GM18868 (cell line): ENCODE data around the gene ARFIP1.
"Not testable (repeated sequence)": the region's sequence is repeated elsewhere in the genome, so short reads cannot be mapped to it uniquely, and the experiment has no call there.

Source experiments
- ATAC-seq: cut with Tn5 transposase; IDR thresholded peaks from one replicate; pipeline ENCODE4 v1.9.1; 2021; ENCODE audit warnings: mild to moderate bottlenecking, moderate library complexity; ENCODE audit not compliant: unreplicated experiment

Gene ARFIP1

GRCh38 chr4:152785639-152786615 is 6.2 kb downstream of the ARFIP1 start:
- ATAC-seq = peak; percentile 61

- ATAC-seq = no peak
These were observed 6.9 kb downstream of the ARFIP1 start for GRCh38 chr4:152786627-152787026.

GRCh38 chr4:152795891-152796290 is 16.1 kb downstream of the ARFIP1 start:
- no peak for ATAC-seq

- no peak for ATAC-seq
These were observed 23.8 kb downstream of the ARFIP1 start for GRCh38 chr4:152803541-152803940.

GRCh38 chr4:152805071-152805650 is 25.4 kb downstream of the ARFIP1 start:
- no peak for ATAC-seq

- no peak for ATAC-seq
These were observed 26.1 kb downstream of the ARFIP1 start for GRCh38 chr4:152805818-152806217.

DNA sequence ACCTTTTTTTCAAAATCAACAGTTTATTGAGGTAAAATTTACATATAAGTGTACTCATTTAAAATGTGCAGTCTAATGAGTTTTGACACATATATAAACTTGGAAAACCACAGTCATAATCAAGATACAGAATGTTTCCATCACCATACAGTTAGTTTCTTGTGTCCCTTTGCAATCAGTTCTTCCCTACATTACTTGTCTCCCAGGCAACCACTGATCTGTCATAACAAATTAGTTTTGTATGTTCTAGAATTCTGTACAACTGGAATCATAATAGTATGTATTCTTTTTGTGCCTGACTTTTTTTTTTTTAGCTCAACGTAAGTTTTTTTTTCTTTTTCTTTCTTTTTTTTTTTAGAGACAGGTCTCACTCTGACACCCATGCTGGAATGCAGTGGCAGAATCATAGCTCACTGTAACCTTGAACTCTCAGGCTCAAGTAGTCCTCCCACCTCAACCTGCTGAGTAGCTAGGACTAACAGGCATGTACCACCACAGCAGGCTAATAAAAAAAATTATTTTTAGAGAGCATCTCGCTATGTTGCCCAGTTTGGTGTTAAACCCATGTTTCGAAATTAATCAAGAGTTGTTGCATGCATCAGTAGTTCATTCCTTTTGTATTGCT is 26.9 kb downstream of the ARFIP1 start:
- ATAC-seq = no peak

DNA sequence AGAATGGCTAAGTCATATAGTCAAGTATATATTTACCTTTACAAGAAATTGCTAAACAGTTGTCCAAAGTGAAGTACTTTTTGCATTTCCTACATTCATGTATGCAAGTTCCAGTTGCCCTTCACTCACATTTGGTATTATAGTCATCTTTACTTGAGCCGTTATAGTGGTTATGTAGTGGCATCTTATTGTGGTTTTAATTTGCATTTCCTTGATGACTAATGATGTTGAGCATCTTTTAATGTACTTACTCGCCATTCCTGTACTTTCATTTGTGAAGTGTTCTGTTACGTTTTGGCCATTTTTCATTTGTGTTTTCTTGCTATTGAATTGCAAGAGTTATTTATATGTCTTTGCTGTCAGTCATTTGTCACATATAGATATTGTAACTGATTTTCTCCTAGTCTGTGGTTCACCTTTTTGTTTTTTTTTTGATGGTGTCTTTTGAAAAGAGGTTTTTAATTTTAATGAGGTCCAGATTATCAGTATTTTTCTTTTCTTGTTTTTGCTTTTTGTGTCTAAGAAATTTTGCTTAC is 27.6 kb downstream of the ARFIP1 start:
- ATAC-seq = no peak

DNA sequence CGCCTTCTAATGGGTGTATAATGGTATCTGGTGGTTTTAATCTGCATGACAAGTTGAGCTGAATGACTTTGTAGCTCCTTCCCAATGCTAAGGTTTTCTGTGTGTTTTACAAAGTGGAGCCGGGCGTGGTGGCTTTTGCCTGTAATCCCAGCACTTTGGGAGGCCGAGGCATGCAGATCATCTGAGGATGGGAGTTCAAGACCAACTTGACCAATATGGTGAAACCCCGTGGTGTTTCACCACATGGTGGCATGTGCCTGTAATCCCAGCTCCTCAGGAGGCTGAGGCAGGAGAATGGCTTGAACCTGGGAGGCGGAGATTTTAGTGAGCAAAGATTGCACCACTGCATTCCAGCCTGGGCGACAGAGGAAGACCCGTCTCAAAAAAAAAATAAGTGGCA is 28.9 kb downstream of the ARFIP1 start:
- no peak for ATAC-seq

DNA sequence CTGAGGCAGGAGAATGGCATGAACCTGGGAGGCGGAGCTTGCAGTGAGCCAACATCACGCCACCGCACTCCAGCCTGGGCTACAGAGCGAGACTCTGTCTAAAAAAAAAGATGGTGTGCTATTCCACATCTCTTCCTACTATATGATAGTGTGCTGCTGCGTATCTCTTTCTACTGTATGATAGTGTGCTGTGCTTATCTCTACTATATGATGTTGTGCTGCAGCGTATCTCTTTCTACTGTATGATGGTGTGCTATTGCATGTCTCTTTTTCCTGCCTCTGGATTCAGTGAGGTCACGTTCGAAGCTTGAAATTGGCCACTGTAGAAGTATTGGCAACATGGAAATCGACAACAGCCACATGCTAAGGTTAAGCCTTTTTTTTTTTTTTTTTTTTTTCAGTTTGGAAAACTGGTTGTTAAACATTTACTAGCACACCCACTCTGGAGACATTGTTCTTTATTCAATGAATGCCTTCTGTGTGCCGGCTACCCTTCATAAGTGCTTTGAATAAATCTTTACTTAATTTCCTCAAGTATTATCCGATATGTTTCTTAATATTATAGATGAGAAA is 31.0 kb downstream of the ARFIP1 start:
- no peak for ATAC-seq

DNA sequence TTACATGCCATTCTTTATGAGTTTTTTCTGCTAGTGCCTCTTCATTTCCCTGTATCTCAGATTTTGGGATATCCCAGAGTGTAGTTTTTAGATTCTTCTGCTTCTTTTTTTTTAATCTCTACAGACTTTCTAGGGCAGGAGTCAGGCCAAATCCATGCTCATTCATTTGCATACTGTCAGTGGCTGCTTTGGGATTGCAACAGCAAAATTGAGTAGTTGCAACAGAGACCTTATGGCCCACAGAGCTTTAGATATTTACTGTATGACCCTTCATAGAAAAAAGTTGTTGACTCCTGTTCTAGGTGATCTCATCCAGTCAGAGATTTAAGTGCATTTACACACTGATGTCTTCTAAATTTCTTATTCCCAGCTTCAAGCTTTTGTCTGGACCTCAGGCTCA is 35.3 kb downstream of the ARFIP1 start:
- no peak for ATAC-seq

DNA sequence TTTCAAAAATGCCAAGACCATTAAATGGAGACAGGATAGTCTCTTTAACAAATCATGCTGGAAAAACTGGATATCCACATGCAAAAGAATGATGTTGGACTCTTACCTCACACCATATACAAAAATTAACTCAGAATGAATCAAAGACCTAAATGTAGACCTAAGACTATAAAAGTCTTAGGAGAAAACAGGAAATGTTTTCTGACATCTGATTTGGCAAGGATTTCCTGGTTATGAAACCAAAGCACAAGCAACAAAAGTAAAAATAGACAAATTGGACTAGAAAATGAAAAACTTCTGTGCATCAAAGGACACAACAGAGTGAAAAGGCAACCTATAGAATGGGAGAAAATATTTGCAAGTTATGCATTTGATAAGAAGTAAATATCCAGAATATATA is 37.6 kb downstream of the ARFIP1 start:
- ATAC-seq = no peak

- ATAC-seq = no peak
These were observed 39.4 kb downstream of the ARFIP1 start for GRCh38 chr4:152819026-152819645.

DNA sequence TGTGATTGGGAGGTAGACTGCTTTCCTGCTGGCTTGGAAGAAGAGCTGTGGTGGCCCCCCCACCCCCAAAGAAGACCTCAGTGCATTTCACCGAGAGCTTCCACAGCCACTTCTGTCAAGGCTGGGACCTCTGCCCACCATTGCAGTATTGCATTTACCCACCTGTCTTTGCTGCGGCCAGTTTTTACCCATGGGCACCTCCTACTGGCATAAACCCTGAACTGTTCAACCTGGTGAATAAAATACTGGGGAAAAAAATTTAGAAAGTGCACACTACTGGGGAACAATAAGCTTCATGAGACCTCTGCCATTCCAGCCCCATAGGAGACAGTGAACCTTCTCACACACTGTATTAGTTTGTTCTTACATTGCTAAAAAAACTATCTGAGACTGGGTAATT is 40.3 kb downstream of the ARFIP1 start:
- no peak for ATAC-seq

DNA sequence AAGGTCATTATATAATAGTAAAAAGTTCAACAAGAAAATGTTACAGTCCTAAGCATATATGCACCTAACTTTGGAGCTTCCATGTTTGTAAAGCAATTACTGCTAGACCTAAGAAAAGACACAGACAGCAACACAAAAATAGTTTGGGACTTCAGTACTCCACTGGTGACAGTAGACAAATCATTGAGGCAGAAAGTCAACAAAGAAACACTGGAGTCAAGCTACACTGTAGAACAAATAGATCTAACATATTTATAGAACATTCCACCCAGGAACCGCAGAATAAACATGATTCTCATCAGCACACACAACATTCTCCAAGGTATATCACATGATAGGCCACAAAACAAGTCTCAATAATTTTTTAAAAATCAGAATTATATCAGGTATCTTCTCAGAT is 42.6 kb downstream of the ARFIP1 start:
- no peak for ATAC-seq

- no peak for ATAC-seq
These were observed 44.8 kb downstream of the ARFIP1 start for GRCh38 chr4:152824561-152824960.

GRCh38 chr4:152825336-152825735 is 45.6 kb downstream of the ARFIP1 start:
- no peak for ATAC-seq

DNA sequence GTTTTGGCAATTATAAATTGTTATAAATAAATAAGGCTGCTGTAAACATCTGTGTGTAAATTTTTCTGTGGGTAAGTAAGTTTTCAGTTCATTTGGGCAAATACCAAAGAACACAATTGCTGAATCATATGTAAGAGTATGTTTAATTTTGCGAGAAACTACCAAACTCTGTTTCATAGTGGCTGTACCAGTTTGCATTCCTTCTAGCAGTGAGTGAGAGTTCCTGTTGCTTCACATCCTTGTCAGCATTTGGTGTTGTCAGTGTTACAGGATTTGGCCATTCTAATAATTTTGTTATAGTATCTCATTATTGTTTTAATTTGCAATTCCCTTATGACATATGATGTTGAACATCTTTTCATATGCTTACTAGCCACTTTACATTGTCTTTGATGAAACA is 48.4 kb downstream of the ARFIP1 start:
- no peak for ATAC-seq

- ATAC-seq = no peak
These were observed 51.7 kb downstream of the ARFIP1 start for GRCh38 chr4:152831416-152831815.

DNA sequence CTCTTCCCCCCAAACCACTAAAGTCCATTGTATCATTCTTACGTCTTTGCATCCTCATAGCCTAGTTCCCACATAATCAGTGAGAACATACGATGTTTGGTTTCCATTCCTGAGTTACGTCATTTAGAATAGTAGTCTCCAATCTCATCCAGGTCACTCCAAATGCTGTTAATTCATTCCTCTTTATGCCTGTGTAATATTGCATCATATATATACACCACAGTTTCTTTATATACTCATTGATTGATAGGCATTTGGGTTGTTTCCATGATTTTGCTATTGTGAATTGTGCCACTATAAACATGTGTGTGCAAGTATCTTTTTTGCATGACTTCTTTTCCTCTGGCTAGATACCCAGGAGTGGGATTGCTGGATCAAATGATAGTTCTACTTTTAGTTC is 57.2 kb downstream of the ARFIP1 start:
- no peak for ATAC-seq

DNA sequence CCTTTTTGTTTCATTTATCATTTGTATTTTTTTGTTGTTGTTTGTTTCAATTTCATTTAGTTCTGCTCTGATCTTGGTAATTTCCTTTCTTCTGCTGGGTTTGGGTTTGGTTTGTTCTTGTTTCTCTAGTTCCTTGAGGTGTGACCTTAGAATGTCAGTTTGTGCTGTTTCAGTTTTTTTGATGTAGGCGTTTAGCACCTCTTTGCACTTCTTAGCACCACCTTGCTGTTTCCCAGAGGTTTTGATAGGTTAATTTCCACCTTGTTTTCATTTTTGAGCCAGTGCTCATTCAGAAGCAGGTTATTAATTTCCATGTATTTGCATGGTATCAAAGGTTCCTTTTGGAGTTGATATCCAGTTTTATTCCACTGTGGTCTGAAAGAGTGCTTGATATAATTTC is 60.0 kb downstream of the ARFIP1 start:
- not testable (repeated sequence) for ATAC-seq
